Calu3 (cell line): ENCODE data around the gene GRK3. TPM values are rescaled to one million over a fixed set of nuclear protein-coding genes. Genes with fewer than 3 reads are reported as not detected.

Experiments
- BruUV-seq: library from RNA; stranded (reverse); fragments of 400-500 nt; replicated peaks from 2 replicates; lab custom pipeline; 2021; lab: Mats Ljungman, UMichigan
- CTCF ChIA-PET: fragments of 300-600 bp; sonication (Branson Sonifier 250); formaldehyde crosslinking; loops from one replicate; lab custom pipeline; 2022; ENCODE audit warnings: antibody characterized with exemption; lab: Charles Lee
- DNase-seq: peaks from one replicate; pipeline ENCODE4 v3.0.0; 2022
- H3K27ac Mint-ChIP-seq: one replicate; pipeline ENCODE4 v1.8.0; 2022; ENCODE audit warnings: mixed read lengths; ENCODE audit not compliant: unreplicated experiment
- H3K27me3 Mint-ChIP-seq: one replicate; pipeline ENCODE4 v1.8.0; 2022; ENCODE audit warnings: mixed read lengths; ENCODE audit not compliant: unreplicated experiment
- H3K36me3 Mint-ChIP-seq: one replicate; pipeline ENCODE4 v1.8.0; 2022; ENCODE audit warnings: mild to moderate bottlenecking, moderate library complexity, mixed read lengths; ENCODE audit not compliant: insufficient read depth, unreplicated experiment
- H3K4me1 Mint-ChIP-seq: one replicate; pipeline ENCODE4 v1.8.0; 2022; ENCODE audit warnings: mild to moderate bottlenecking, low read depth, mixed read lengths; ENCODE audit not compliant: unreplicated experiment
- H3K4me3 Mint-ChIP-seq: one replicate; pipeline ENCODE4 v1.8.0; 2022; ENCODE audit warnings: mild to moderate bottlenecking, low read depth, moderate library complexity, mixed read lengths; ENCODE audit not compliant: unreplicated experiment
- H3K9me3 Mint-ChIP-seq: one replicate; pipeline ENCODE4 v1.8.0; 2022; ENCODE audit warnings: low read depth, mixed read lengths; ENCODE audit not compliant: unreplicated experiment
- CTCF ChIP-seq: fragments of 200-600 bp; IDR thresholded peaks from one replicate; pipeline ENCODE4 v1.8.0; 2022; ENCODE audit warnings: antibody characterized with exemption; ENCODE audit not compliant: unreplicated experiment
- intact Hi-C: fragments of 100-400 bp; cut with micrococcal nuclease; formaldehyde crosslinking; loops from one replicate; pipeline ENCODE4 v1.10.0; 2022; ENCODE audit not compliant: unreplicated experiment
- total RNA-seq: library from RNA; stranded (reverse); gene quantifications from 2 replicates; pipeline ENCODE4 v1.2.3, GENCODE V29; 2022

GRK3 gene
- total RNA-seq, 1 experiment from 2014 or later: 12.0 TPM

- no peak for DNase-seq
Observed at GRCh38 chr22:25696763-25697162, 132.3 kb downstream of the GRK3 start.

DNA sequence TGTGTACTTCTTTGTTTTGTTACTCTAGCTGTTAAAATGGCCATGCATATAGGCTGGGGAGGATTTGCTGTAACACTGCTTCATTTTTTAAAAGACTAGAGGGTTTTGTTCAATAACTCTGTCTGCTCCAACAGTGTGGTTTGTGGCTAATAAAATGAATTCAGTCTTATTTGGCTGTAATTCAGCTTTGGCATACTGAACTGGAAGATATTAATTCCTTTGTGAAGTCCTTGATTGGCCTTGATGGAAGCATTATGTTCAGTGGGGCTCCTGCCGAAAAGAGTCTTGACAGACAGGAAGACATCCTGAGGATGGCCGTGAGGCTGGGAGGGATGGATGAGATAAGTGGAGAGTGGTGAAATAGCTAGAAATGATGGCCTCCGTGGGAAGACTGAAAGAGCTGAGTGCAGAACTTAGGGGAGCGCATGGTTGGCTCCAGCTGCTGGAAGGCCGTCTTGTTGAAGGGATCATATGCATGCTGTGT is 132.7 kb downstream of the GRK3 start:
- H3K4me3 Mint-ChIP-seq: no peak overlapping the region
- H3K4me1 Mint-ChIP-seq: no peaks in the 10 kb centered on the region
- DNase-seq: no peak
- TF ChIP-seq CTCF: no peak
- intact Hi-C loops: no loop called here
- BruUV-seq: no TSS peak
- CTCF ChIA-PET: no interaction called here
- no peaks in the 10 kb centered on the region for H3K9me3 Mint-ChIP-seq
- peaks cover 4% of the 10 kb centered on the region for H3K36me3 Mint-ChIP-seq
- H3K27ac Mint-ChIP-seq: no peak overlapping the region
- H3K27me3 Mint-ChIP-seq: no peaks in the 10 kb centered on the region

More at GRCh38 chr22:25696763-25697162, 132.3 kb downstream of the GRK3 start:
- no peak overlapping the region for H3K27ac Mint-ChIP-seq
- BruUV-seq: no TSS peak
- no peaks in the 10 kb centered on the region for H3K27me3 Mint-ChIP-seq
- intact Hi-C loops: no loop called here
- CTCF ChIA-PET: no interaction called here
- peaks cover 4% of the 10 kb centered on the region for H3K36me3 Mint-ChIP-seq
- TF ChIP-seq CTCF: no peak
- H3K4me3 Mint-ChIP-seq: no peak overlapping the region
- H3K9me3 Mint-ChIP-seq: no peaks in the 10 kb centered on the region
- no peaks in the 10 kb centered on the region for H3K4me1 Mint-ChIP-seq

GRCh38 chr22:25697978-25698377 is 133.5 kb downstream of the GRK3 start:
- no peak for DNase-seq
- CTCF ChIA-PET: no interaction called here
- TF ChIP-seq CTCF: no peak
- BruUV-seq: no TSS peak
- Mint-ChIP-seq H3K27me3 (no peaks in the 10 kb centered on the region), H3K4me3 (no peak overlapping the region), H3K9me3 (no peaks in the 10 kb centered on the region), H3K36me3 (peaks cover 4% of the 10 kb centered on the region), H3K4me1 (no peaks in the 10 kb centered on the region), H3K27ac (no peak overlapping the region)
- intact Hi-C loops: no loop called here

DNA sequence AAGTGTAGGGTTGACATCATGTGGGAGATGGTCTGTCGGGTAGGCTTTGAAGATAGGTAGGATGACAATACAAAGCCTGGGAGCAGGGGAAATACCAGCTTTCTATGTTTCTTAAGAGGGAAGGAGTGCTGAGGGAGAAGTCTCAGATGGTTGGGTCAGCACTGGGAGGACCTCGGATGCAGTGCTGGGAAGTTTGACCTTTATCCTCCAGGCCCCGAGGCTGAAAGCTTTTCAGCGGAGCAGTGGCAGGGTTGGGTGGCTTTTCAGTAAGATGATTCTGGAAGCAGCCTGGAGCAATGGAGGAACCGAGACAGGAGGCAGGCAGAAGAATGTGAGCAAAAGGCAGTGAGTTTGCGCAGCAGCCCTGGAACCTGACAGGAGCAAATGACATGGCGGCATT is 134.0 kb downstream of the GRK3 start:
- H3K27me3 Mint-ChIP-seq: no peaks in the 10 kb centered on the region
- no peak overlapping the region for H3K4me3 Mint-ChIP-seq
- DNase-seq: no peak
- peaks cover 4% of the 10 kb centered on the region for H3K36me3 Mint-ChIP-seq
- BruUV-seq: no TSS peak
- H3K27ac Mint-ChIP-seq: no peak overlapping the region
- intact Hi-C loops: no loop called here
- CTCF ChIA-PET: no interaction called here
- H3K4me1 Mint-ChIP-seq: no peaks in the 10 kb centered on the region
- no peaks in the 10 kb centered on the region for H3K9me3 Mint-ChIP-seq
- TF ChIP-seq CTCF: no peak
